HCT116 (cell line): ENCODE measurements around the gene PRDM11. TPM values are rescaled to one million over a fixed set of nuclear protein-coding genes. Genes with fewer than 3 reads are reported as not detected.

ENCODE experiments used
- ATAC-seq: fragments of 200-7000 bp; cut with Tn5 transposase; 2 replicates; pipeline ENCODE4 v1.9.1; 2020; ENCODE audit warnings: mild to moderate bottlenecking, moderate library complexity
- BruUV-seq: library from RNA; stranded (reverse); fragments of 400-500 nt; replicated peaks from 2 replicates; lab custom pipeline; 2021; lab: Mats Ljungman, UMichigan
- CTCF ChIA-PET: fragments of 300-600 bp; sonication (Branson Sonifier 250); formaldehyde crosslinking; loops from one replicate; lab custom pipeline; 2021; ENCODE audit warnings: antibody characterized with exemption; lab: Charles Lee
- POLR2A ChIA-PET: fragments of 300-600, 350-600 bp; sonication (Branson Sonifier 250); formaldehyde crosslinking; loops from one replicate; lab custom pipeline; 2021; ENCODE audit warnings: antibody characterized with exemption; lab: Charles Lee
- RAD21 ChIA-PET, 2 experiments: fragments of 300-600 bp; sonication (Branson Sonifier 250); formaldehyde crosslinking; loops; one replicate each; lab custom pipeline; 2023; ENCODE audit warnings: low total read pairs in 2 of 2; ENCODE audit not compliant: uncharacterized antibody in 2 of 2, unreplicated experiment in 2 of 2, low non-redundant PET in 1 of 2; lab: Charles Lee
- DNase-seq: peaks from one replicate; pipeline ENCODE4 v3.0.0-alpha.2; 2010; ENCODE audit warnings: low read depth, low spot score
- H2AFZ ChIP-seq: fragments of 200-600 bp; shearing (Covaris generic), sonication (generic); 2 replicates; pipeline ENCODE4 v1.6.1; 2017; ENCODE audit warnings: low read depth, mixed run types, mixed read lengths, antibody characterized with exemption, low read length; ENCODE audit not compliant: poor library complexity, severe bottlenecking
- H3K27ac ChIP-seq: 2 replicates; pipeline ENCODE4 v1.5.1; 2012; ENCODE audit warnings: low read depth, low read length
- H3K27me3 ChIP-seq: fragments of 200-600 bp; sonication (generic); 2 replicates; pipeline ENCODE4 v1.6.1; 2016; ENCODE audit warnings: mixed run types, low read length, mixed read lengths; ENCODE audit not compliant: insufficient read depth
- H3K36me3 ChIP-seq, 2 experiments: fragments of 200-500 bp in 1 of 2; fragments of 200-600 bp in 1 of 2; sonication (Bioruptor generic) in 1 of 2; sonication (generic) in 1 of 2; 2 replicates each; pipeline versions ENCODE4 v1.5.1 to v1.6.1; 2014 to 2016; ENCODE audit warnings: low read length in 2 of 2, inconsistent platforms in 1 of 2, mixed read lengths in 1 of 2, mixed run types in 1 of 2; ENCODE audit not compliant: insufficient read depth in 2 of 2, control insufficient read depth in 1 of 2
- H3K4me1 ChIP-seq, 2 experiments: fragments of 200-600 bp in 1 of 2; sonication (generic) in 1 of 2; 2 replicates each; pipeline versions ENCODE4 v1.5.1 to v1.6.1; 2012 to 2017; ENCODE audit warnings: low read length in 2 of 2, inconsistent platforms in 1 of 2, mild to moderate bottlenecking in 1 of 2, mixed read lengths in 1 of 2, mixed run types in 1 of 2, moderate library complexity in 1 of 2; ENCODE audit not compliant: insufficient read depth in 2 of 2, control insufficient read depth in 1 of 2
- H3K4me2 ChIP-seq: fragments of 200-600 bp; sonication (generic); 2 replicates; pipeline ENCODE4 v1.6.1; 2017; ENCODE audit warnings: mixed run types, low read length, mixed read lengths
- H3K4me3 ChIP-seq, 2 experiments: fragments of 200-600 bp in 1 of 2; sonication (generic) in 1 of 2; replicated peaks in 1 of 2; 2 replicates each; pipeline ENCODE4 v1.5.1; 2011 to 2016; ENCODE audit warnings: low read length in 2 of 2, control low read depth in 1 of 2, low read depth in 1 of 2, mild to moderate bottlenecking in 1 of 2, mixed read lengths in 1 of 2, mixed run types in 1 of 2
- H3K79me2 ChIP-seq: fragments of 200-600 bp; sonication (generic); 2 replicates; pipeline ENCODE4 v1.6.1; 2017; ENCODE audit warnings: mild to moderate bottlenecking, mixed run types, low read length, moderate library complexity, mixed read lengths; ENCODE audit not compliant: insufficient read depth
- H3K9ac ChIP-seq: fragments of 200-600 bp; sonication (generic); 2 replicates; pipeline ENCODE4 v1.6.1; 2016; ENCODE audit warnings: low read length, mixed read lengths
- H3K9me2 ChIP-seq: fragments of 200-600 bp; sonication (generic), shearing (Covaris generic); 2 replicates; pipeline ENCODE4 v1.6.1; 2017; ENCODE audit warnings: mixed run types, mild to moderate bottlenecking, moderate library complexity; ENCODE audit not compliant: insufficient read depth
- H3K9me3 ChIP-seq, 2 experiments: fragments of 200-500 bp in 1 of 2; fragments of 200-600 bp in 1 of 2; sonication (Bioruptor generic) in 1 of 2; sonication (generic) in 1 of 2; 2 replicates each; pipeline ENCODE4 v1.6.1; 2014 to 2017; ENCODE audit warnings: low read length in 2 of 2, mixed read lengths in 2 of 2, inconsistent platforms in 1 of 2, low read depth in 1 of 2, mild to moderate bottlenecking in 1 of 2, mixed run types in 1 of 2, moderate library complexity in 1 of 2; ENCODE audit not compliant: control insufficient read depth in 1 of 2, insufficient read depth in 1 of 2
- H4K20me1 ChIP-seq: fragments of 200-600 bp; sonication (generic), shearing (Covaris generic); 2 replicates; pipeline ENCODE4 v1.6.1; 2017; ENCODE audit warnings: mixed run types, mild to moderate bottlenecking, moderate library complexity; ENCODE audit not compliant: insufficient read depth
- CBX3 ChIP-seq: IDR thresholded peaks from 2 replicates; pipeline ENCODE4 v1.6.1; 2012; ENCODE audit warnings: low read depth
- EZH2phosphoT487 ChIP-seq: fragments of 200-600 bp; IDR thresholded peaks from 2 replicates; pipeline ENCODE4 v1.6.1; 2018; ENCODE audit warnings: antibody characterized with exemption, borderline replicate concordance
- FOSL1 ChIP-seq: IDR thresholded peaks from 2 replicates; pipeline ENCODE4 v1.6.1; 2012; ENCODE audit warnings: low read depth
- JUND ChIP-seq: IDR thresholded peaks from 2 replicates; pipeline ENCODE4 v1.6.1; 2012
- MAX ChIP-seq: IDR thresholded peaks from 2 replicates; pipeline ENCODE4 v1.6.1; 2012
- POLR2A ChIP-seq: IDR thresholded peaks from 2 replicates; pipeline ENCODE4 v1.7.0; 2011; ENCODE audit warnings: borderline replicate concordance; ENCODE audit not compliant: insufficient read depth, insufficient read length; ENCODE audit errors: extremely low read depth
- POLR2AphosphoS5 ChIP-seq: IDR thresholded peaks from 2 replicates; pipeline ENCODE4 v1.6.1; 2011; ENCODE audit warnings: mild to moderate bottlenecking, low read depth, low read length, moderate library complexity
- RAD21 ChIP-seq: IDR thresholded peaks from 2 replicates; pipeline ENCODE4 v1.6.1; 2012; ENCODE audit warnings: low read depth, mild to moderate bottlenecking
- SRF ChIP-seq: IDR thresholded peaks from 2 replicates; pipeline ENCODE4 v1.6.1; 2012; ENCODE audit warnings: low read depth
- TCF7L2 ChIP-seq: IDR thresholded peaks from 2 replicates; pipeline ENCODE4 v1.7.0; 2011; ENCODE audit warnings: borderline replicate concordance, inconsistent platforms; ENCODE audit not compliant: insufficient read depth, insufficient read length; ENCODE audit errors: extremely low read depth
- YY1 ChIP-seq: IDR thresholded peaks from 2 replicates; pipeline ENCODE4 v1.6.1; 2011; ENCODE audit warnings: low read length, low read depth, moderate library complexity, mild to moderate bottlenecking; ENCODE audit not compliant: insufficient replicate concordance; ENCODE audit errors: extremely low read depth
- intact Hi-C: fragments of 100-400 bp; cut with micrococcal nuclease; formaldehyde crosslinking; loops from 2 replicates; pipeline ENCODE4 v1.10.0; 2022
- total RNA-seq: library from RNA; stranded (reverse); gene quantifications from one replicate; pipeline ENCODE4 v1.2.1, GENCODE V29; 2021; ENCODE audit not compliant: unreplicated experiment
- TF ChIP-seq, protein P1 (sequence below), 3 experiments: fragments of 200-600 bp in 1 of 3; sonication (generic) in 1 of 3; IDR thresholded peaks in 2 of 3; conservative IDR thresholded peaks in 1 of 3; 2 replicates each; pipeline ENCODE4 v1.5.1; 2012 to 2017; ENCODE audit warnings: low read depth in 2 of 3, low read length in 2 of 3, antibody characterized with exemption in 1 of 3, borderline replicate concordance in 1 of 3, control low read depth in 1 of 3, mild to moderate bottlenecking in 1 of 3, mixed read lengths in 1 of 3, mixed run types in 1 of 3, moderate library complexity in 1 of 3; ENCODE audit not compliant: insufficient read depth in 1 of 3

The PRDM11 gene
- total RNA-seq, 1 experiment from 2014 or later: 9.3 TPM

DNA sequence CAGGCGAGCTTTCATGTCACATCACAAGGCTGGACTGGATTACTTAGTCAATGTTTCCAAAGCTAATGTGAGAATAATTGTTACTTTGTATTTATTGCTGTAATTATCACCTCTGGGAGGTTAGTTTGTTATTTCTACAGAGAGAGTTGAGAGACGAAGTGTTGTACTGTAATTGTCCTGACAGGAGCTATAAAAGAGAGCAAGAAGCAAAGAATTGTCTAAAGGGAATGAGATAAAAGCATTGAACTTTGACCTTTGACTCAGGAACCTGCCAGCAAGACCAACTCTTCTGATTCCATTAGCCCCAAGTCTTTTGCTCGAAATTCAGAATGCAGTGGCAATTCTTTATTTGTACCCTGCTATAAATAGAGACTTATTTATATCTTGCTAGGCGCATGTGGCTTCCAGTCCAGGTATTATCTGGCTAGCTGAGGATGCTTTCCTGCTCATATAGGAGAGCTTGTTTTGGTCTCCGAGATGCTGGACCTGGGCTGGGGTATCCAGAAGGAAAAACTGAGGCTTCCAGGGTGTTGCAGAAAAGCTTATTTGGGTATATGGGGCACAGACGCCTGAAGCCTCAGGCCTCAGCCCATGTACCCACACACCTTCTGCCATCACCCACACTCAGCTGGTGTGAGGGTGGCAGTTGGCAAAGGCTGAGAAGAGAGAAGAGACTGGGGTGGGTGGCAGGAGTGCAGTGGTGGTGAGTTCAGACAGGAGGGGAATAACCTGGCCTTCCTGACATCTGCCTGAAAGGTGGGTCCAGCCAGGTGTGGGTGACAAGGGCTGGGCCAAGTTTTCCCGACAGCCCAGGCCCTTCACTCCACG is 99.0 kb downstream of the PRDM11 start:
- no peaks in the 10 kb centered on the region for H3K36me3 ChIP-seq
- H2AFZ ChIP-seq: no peak overlapping the region
- TF ChIP-seq, protein P1, sequence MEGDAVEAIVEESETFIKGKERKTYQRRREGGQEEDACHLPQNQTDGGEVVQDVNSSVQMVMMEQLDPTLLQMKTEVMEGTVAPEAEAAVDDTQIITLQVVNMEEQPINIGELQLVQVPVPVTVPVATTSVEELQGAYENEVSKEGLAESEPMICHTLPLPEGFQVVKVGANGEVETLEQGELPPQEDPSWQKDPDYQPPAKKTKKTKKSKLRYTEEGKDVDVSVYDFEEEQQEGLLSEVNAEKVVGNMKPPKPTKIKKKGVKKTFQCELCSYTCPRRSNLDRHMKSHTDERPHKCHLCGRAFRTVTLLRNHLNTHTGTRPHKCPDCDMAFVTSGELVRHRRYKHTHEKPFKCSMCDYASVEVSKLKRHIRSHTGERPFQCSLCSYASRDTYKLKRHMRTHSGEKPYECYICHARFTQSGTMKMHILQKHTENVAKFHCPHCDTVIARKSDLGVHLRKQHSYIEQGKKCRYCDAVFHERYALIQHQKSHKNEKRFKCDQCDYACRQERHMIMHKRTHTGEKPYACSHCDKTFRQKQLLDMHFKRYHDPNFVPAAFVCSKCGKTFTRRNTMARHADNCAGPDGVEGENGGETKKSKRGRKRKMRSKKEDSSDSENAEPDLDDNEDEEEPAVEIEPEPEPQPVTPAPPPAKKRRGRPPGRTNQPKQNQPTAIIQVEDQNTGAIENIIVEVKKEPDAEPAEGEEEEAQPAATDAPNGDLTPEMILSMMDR (IDR thresholded peaks at IDR 0.05 in 2 of 3, conservative IDR thresholded peaks at IDR 0.05 in 1 of 3; ENCODE audit: borderline replicate concordance in 1 of 3, insufficient read depth in 1 of 3, low read depth in 2 of 3, low read length in 2 of 3): no peak
- TF ChIP-seq JUND: no peak
- TF ChIP-seq RAD21: no peak
- TF ChIP-seq TCF7L2: no peak
- no peak for TF ChIP-seq YY1
- TF ChIP-seq SRF: no peak
- TF ChIP-seq POLR2AphosphoS5: no peak
- TF ChIP-seq POLR2A: no peak
- TF ChIP-seq FOSL1: no peak
- no peak for TF ChIP-seq MAX
- no peak for TF ChIP-seq EZH2phosphoT487
- TF ChIP-seq CBX3: no peak
- no peak overlapping the region for H3K4me2 ChIP-seq
- H4K20me1 ChIP-seq: no peaks in the 10 kb centered on the region
- POLR2A ChIA-PET: no interaction called here
- H3K9ac ChIP-seq: no peak overlapping the region
- H3K27ac ChIP-seq: no peak overlapping the region
- intact Hi-C loops: no loop called here
- H3K79me2 ChIP-seq: no peaks in the 10 kb centered on the region
- no peaks in the 10 kb centered on the region for H3K4me1 ChIP-seq
- H3K4me3 ChIP-seq: no peak overlapping the region
- no peak for ATAC-seq
- no peaks in the 10 kb centered on the region for H3K9me3 ChIP-seq
- RAD21 ChIA-PET: no interaction called here
- no TSS peak for BruUV-seq
- H3K27me3 ChIP-seq: no peaks in the 10 kb centered on the region
- DNase-seq: no peak
- CTCF ChIA-PET: interaction anchor here (2.3 kb wide), 1 partner anchor 12 kb away, joined by 13 read pairs; no protein-coding TSS in a partner anchor
- no peaks in the 10 kb centered on the region for H3K9me2 ChIP-seq
